NAMALWA (cell line): Measurements from ENCODE around the gene NADK2.

Experiments used
- DNase-seq: peaks from one replicate; pipeline ENCODE4 v3.0.0-alpha.2; 2015; ENCODE audit warnings: low spot score

The NADK2 gene

DNA sequence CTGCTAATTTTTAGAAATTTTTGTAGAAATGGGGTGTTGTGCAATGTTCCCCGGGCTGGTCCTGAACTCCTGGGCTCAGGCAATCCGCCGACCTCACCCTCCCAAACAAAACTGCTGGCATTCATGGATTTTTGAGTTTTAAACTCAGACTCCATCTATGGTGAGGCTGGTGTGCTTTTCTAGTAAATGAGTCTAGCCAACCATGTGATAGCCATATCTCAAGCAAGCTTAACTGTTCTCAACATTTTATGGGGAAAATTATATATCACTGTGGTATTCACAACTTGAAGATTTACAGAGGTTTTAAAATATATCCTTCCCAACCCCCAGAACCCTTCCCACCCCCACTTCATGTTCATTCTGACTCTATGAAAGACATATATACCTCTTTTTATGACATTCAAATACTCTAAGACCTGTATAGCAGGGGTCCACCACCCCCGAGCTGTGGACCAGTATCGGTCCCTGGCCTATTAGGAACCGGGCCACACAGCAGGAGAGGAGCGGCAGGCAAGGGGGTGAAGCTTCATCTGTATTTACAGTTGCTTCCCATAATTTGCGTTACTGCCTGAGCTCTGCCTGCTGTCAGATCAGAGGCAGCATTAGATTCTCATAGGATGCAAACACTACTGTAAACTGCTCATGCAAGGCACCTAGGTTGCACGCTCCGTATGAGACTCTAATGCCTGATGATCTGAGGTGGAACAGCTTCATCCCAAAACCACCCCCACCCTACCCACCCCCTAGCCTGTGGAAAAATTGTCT, 4.5 kb upstream of the NADK2 start:
- DNase-seq = no peak

GRCh38 chr5:36244076-36244475, 2.4 kb upstream of the NADK2 start:
- DNase-seq = no peak

GRCh38 chr5:36243653-36244052, 1.9 kb upstream of the NADK2 start:
- DNase-seq = no peak

- DNase-seq = no peak
Measured at GRCh38 chr5:36242534-36243485, 1.1 kb upstream of the NADK2 start.

DNA sequence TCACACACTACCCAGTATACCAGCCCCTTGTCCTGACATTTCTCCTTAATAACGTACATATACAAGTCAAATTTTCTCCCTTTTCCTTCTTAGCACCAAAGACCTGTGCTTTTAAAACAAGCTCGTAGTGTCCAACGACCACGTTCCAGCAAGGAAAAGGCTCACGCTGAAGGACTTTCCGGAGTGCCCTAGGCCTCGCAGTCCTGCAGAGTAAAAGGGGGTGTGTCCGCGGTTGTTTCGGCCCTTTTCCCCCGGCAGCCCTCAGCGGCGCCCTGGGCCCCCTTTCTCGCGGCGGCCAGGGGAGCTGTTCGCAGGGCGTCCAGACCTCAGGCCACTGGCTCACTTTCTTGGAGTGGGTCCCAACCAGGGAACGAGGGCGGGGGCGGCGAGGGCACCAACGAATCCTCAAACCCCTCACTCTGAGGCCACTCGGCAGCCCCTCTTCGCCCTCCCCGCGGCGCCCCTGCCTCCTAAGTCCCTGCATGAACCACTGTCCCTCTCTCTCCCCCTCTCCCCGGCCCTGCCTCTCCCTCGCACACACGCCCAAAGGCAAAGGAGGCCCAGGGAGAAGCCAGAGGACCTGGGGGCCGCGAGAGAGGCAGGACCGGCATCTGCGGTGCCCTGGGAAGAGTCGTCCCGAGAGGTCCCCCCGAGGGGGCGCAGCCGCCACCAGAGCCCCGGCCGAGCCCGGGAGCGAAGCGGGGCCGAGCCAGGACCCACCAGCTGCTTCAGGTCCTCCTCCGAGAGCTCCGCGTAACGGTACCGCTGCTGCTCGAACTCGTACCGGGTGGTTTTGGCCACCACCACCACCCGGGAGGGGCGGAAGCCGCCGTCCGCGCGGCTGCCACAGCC, 720 bp downstream of the NADK2 start:
- DNase-seq = peak; percentile 71

GRCh38 chr5:36239370-36240293, 2.1 kb downstream of the NADK2 start:
- DNase-seq = peak; percentile 48

GRCh38 chr5:36238502-36239295, 3.0 kb downstream of the NADK2 start:
- peak; percentile 36 for DNase-seq

GRCh38 chr5:36237751-36238150, 4.0 kb downstream of the NADK2 start:
- peak; percentile 54 for DNase-seq

DNA sequence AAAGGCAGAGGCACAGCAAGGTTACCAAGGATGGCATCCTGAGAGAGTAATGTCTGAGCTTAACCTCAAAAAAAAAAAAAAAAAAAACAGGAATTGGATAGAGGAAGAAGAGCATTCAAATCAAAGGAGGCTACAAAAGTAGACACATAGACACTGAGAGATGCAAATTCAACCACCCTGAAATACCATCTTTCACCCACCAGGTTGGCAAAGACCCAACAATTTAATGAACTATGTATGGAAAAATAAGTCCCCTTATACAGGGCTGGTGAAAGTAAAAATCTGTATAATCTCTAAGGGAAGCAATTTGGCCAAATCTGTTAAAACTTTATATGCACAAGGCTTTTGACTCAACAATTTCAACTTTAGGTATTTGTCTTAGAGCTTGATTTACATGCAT, 4.9 kb downstream of the NADK2 start:
- DNase-seq = peak; percentile 84

GRCh38 chr5:36232533-36232932, 9.2 kb downstream of the NADK2 start:
- DNase-seq = no peak

- no peak for DNase-seq
Measured at GRCh38 chr5:36230151-36230790, 11.5 kb downstream of the NADK2 start.

- DNase-seq = no peak
Measured at GRCh38 chr5:36228505-36228904, 13.2 kb downstream of the NADK2 start.

- no peak for DNase-seq
Measured at GRCh38 chr5:36227046-36227445, 14.7 kb downstream of the NADK2 start.

DNA sequence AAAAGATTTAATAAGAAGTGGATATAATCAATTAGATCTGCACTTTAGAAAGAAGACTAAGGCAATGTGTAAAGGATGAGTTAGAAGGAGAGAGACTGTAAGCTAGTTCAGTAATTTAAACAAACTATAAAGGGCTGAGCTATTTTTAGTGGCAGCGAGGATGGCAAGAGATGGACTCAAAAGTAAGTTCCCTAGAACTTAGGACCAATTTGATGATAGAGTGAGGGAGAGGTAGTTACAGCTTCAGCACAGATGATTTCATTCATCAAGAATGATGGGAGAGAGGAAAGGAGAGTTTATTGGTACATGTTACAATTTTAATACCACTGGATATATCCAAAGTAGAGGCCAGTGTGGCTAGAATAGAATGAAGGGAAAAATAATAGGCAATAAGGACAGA, 19.1 kb downstream of the NADK2 start:
- DNase-seq = no peak

- no peak for DNase-seq
Measured at GRCh38 chr5:36217988-36218387, 23.7 kb downstream of the NADK2 start.

- DNase-seq = no peak
Measured at GRCh38 chr5:36217567-36217966, 24.2 kb downstream of the NADK2 start.

- DNase-seq = peak; percentile 53
Measured at GRCh38 chr5:36215910-36216309, 25.8 kb downstream of the NADK2 start.

DNA sequence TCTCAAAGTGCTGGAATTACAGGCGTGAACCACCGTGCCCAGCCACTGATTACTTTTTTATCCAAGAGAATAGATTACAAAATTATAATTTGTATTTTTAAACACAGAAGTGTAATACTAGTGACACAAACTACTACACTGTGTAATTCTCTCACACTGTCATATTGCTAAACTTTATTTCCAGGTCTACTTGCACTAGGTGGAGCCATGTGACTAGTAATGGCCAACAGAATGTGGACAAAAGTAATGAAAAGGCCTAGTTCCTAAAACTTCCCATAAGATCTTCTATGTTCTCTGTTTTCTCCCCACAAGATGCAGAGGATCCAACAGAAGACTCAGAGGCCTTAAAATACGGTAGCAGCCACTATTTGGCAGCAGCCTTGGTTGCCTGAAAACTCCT, 27.3 kb downstream of the NADK2 start:
- peak; percentile 24 for DNase-seq

GRCh38 chr5:36209664-36210063, 32.1 kb downstream of the NADK2 start:
- DNase-seq = no peak

- no peak for DNase-seq
Measured at GRCh38 chr5:36208786-36209185, 32.9 kb downstream of the NADK2 start.
